Subcutaneous abdominal adipose tissue (tissue), 5 donors: ENCODE results near the gene NCAN.

Experiments used
- H3K27ac ChIP-seq: one replicate; pipeline ENCODE4 v1.7.0; 2013; ENCODE audit warnings: low read depth, mild to moderate bottlenecking, inconsistent platforms, low read length, moderate library complexity
- H3K27me3 ChIP-seq, 5 donors: one replicate each; pipeline ENCODE4 v1.7.0; 2013; ENCODE audit warnings: low read length in 5 of 5, inconsistent platforms in 1 of 5; ENCODE audit not compliant: control insufficient read depth in 5 of 5, insufficient read depth in 4 of 5
- H3K36me3 ChIP-seq, 5 donors: one replicate each; pipeline ENCODE4 v1.7.0; 2013; ENCODE audit warnings: low read length in 5 of 5; ENCODE audit not compliant: control insufficient read depth in 5 of 5, insufficient read depth in 5 of 5
- H3K4me1 ChIP-seq, 5 donors: one replicate each; pipeline ENCODE4 v1.7.0; 2013; ENCODE audit warnings: low read length in 5 of 5, mild to moderate bottlenecking in 3 of 5, moderate library complexity in 1 of 5; ENCODE audit not compliant: control insufficient read depth in 5 of 5, insufficient read depth in 5 of 5
- H3K4me3 ChIP-seq, 5 donors: one replicate each; pipeline ENCODE4 v1.7.0; 2013; ENCODE audit warnings: low read length in 5 of 5, low read depth in 1 of 5
- H3K9ac ChIP-seq, 5 donors: one replicate each; pipeline ENCODE4 v1.7.0; 2013; ENCODE audit warnings: low read length in 5 of 5, mild to moderate bottlenecking in 4 of 5, moderate library complexity in 3 of 5
- H3K9me3 ChIP-seq, 5 donors: one replicate each; pipeline ENCODE4 v1.7.0; 2013; ENCODE audit warnings: low read length in 5 of 5; ENCODE audit not compliant: control insufficient read depth in 5 of 5
- donor health status: healthy.
- donor health status: healthy.
- donor health status: healthy.
- donor health status: healthy.
- donor health status: healthy.

NCAN gene

DNA sequence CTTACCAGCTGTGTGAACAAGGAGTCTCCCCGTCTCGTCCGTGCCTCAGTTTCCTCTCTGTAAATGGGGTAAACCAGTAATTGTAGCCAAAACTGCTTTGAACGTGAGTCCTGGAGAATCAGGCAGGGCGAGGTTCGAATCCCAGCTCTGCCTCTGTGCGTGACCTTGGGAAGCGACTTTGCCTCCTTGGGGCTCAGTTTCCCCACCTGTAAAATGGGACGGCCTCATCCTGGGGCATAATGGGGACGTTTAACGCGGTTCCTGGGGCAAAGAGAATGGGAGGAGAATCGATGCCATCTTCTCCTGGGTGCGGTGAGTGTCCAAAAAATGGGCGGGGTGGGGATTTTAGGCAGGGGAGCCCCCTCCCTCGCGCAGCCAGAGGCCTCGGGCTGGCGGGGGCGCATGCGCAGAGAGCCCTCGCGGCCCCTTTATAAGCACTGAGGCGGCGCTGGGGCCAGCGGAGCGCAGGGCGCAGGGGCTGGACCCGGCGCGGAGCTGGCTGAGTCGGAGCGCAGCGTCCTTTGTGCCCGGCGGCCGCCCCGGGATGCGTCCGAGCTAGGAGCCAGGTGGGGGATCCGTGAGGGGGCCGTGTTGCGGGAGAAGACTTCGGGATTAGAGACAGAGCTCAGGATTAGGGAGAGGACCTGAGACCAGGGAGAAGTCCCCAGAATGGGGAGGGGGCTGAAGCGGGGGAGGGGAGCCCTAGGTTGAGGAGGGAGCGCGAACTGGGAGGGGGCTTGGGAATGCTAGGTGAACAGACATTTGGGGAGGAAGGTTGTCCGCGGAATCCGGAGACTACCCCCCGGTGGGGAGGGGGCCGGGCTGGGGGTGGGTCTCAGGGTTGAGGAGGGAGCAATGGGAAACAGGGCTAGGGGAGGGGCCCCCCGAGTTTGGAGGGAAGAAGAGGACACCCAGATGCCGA is at the start of gene NCAN:
NCAN (plus strand) TSS at position 460 of the 922 bp plus-strand sequence. CDS start 4,996 bp downstream, outside the sequence.
- H3K9ac ChIP-seq: no peak within 1 kb of the TSS
- peaks cover 0 to 2% (median 0%) of the 10 kb centered on the region in 5 donors for H3K9me3 ChIP-seq
- H3K36me3 ChIP-seq: no peaks in the 10 kb centered on the region
- H3K27ac ChIP-seq: no peak within 1 kb of the TSS
- no peaks in the 10 kb centered on the region for H3K4me1 ChIP-seq
- no peak within 1 kb of the TSS for H3K4me3 ChIP-seq
- peaks cover 20 to 62% (median 48%) of the 10 kb centered on the region in 5 donors for H3K27me3 ChIP-seq

DNA sequence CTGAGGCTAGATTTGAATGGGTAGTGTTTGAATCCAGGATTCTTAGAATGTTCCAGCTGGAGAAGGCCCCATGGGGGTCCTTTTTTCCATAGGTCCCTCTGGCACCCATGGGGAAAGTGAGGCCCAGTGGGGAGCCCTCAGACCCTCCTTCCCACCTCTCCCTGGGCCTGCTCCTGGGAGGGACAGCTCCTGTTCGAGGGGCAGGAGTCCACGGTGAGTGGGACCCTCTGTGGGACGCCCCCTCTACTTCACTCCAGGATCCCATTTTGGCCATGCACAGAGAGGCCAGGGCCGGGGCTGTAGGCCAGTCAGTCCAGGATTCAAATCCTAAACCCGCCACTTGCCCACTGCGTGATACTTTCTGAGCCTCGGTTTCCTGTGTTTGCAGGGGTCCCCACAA is 49.3 kb upstream of the NCAN start:
- no peak overlapping the region for H3K27ac ChIP-seq
- no peaks in the 10 kb centered on the region for H3K36me3 ChIP-seq
- no peak overlapping the region for H3K9ac ChIP-seq
- no peaks in the 10 kb centered on the region for H3K9me3 ChIP-seq
- no peaks in the 10 kb centered on the region for H3K4me1 ChIP-seq
- H3K27me3 ChIP-seq: no peaks in the 10 kb centered on the region
- no peak overlapping the region for H3K4me3 ChIP-seq

DNA sequence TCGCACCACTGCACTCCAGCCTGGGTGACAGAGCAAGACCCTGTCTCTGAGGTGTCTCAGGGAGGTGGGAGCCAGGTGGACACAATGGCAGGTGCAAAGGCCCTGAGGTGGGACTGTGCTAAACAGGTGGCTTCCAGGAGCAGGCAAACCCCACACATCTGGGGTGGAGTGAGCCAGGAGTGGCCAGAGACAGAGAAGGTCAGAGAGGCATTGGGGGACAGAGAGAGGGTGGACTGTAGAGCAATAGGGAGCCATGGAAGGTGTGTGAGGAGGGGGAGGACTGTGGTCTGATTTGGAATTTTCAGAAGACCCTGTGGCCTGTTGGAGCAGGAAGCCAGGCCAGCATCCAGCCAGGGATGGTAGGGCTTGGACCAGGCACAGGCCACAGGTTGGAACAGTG is 46.4 kb upstream of the NCAN start:
- Histone ChIP-seq H3K9me3 (no peaks in the 10 kb centered on the region), H3K4me1 (peaks cover 0 to 10% (median 8%) of the 10 kb centered on the region in 5 donors), H3K4me3 (no peak overlapping the region), H3K27ac (no peak overlapping the region), H3K27me3 (no peaks in the 10 kb centered on the region), H3K9ac (no peak overlapping the region), H3K36me3 (no peaks in the 10 kb centered on the region)

DNA sequence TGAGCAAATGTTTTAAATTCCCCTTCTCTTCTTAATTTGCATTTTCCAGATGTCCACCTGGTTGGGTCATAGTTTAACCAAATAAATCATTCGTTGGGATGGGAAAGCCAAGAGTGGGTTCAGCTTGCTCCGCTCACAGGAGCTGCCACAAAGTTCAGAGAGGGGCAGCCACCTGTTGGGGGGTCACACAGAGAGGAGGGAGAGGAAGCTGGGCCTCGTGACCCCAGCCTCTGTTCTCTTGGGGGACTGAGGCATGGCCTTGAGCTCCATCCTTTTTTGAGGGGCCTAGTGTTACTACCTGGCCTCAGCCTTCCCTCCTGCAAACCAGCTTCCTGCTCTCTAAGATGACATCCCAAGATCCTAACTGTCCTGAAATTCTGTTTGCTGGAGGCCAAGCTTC is 44.1 kb upstream of the NCAN start:
- Histone ChIP-seq H3K9ac (no peak overlapping the region), H3K4me3 (no peak overlapping the region), H3K4me1 (peaks cover 0 to 31% (median 30%) of the 10 kb centered on the region in 5 donors), H3K9me3 (no peaks in the 10 kb centered on the region), H3K27ac (no peak overlapping the region), H3K36me3 (no peaks in the 10 kb centered on the region), H3K27me3 (no peaks in the 10 kb centered on the region)

DNA sequence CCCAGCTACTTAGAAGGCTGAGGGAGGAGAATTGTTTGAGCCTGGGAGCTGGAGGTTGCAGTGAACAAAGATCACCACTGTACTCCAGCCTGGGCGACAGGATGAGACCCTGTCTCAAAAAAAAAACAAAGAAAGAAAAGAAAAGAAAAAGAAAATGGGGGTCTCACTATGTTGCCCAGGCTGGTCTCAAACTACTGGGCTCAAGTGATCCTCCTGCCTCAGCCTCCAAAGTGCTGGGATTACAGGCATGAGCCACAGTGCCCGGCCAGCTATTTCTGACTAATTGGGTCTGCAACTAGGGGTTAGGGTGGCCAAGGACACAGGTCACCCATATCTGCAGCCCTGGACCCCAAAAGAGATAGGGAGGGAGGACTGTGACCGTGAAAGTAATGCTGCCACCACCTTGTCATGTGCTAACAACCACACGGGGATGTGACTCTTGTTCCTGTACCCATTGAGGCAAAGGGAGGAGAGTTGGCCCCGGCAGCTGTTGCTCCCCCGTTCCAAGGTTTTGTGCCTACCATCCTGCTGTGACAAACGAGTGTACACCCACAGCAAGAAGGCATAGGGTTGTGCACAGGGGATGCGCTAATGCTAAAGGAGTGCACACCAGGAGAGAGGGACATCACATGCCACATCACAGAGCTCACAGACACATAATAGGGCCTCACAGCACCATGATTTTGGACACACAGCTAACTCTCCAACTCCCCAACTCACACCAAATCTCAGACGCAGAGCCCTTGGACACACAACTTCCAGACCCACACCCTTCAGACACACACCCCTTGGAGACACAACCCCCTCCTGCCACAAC is 42.3 kb upstream of the NCAN start:
- peak overlapping the region; percentile 11 to 53 (median 36) for H3K4me3 ChIP-seq
- no peak overlapping the region for H3K27ac ChIP-seq
- no peaks in the 10 kb centered on the region for H3K27me3 ChIP-seq
- H3K36me3 ChIP-seq: no peaks in the 10 kb centered on the region
- H3K9me3 ChIP-seq: no peaks in the 10 kb centered on the region
- peaks cover 0 to 36% (median 35%) of the 10 kb centered on the region in 5 donors for H3K4me1 ChIP-seq
- H3K9ac ChIP-seq: peak overlapping the region in 1 of 5 donors; percentile 25

DNA sequence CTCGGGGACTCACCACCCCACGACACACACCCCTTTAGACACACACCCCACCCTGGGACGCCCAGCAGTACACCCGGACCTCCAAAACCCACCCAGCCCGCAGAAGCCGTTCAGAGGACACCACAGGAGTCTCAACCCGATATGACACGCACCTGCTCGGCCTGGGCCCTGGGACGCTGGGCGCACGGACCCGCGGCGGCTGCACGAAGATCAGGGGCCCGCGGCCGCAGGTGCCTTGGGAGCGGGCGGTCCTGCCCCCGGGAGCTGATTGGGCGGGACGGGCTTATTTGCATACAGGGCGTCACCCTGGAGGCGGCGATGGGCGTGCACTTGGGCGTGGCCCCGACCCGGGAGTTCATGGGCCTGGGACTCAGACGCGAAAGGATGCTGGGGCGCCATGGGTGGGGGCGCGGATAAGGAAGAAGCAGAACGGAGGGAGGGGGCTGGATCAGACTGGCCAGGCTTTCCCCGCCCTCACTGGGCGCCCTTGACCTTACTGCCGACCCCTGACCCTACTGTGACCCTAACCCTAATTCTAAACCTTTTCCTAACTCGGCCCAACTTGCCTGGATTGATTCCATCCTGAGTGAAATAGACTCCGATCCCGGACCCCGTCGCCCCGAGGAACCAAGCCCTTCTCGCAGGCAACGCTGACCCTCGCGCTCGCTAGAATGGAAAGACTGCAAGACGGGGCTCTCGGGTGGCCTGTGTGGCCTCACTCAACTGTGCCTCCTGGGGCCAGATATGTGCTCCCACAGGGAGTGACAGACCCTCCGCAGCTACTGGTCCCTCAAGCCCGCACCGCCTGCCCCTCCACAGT is 41.5 kb upstream of the NCAN start, which contains the start of gene MEF2B:
MEF2B (minus strand) TSS at position 211 of the 820 bp plus-strand sequence. CDS start 19,528 bp downstream, outside the sequence.
- Histone ChIP-seq H3K27me3 (no peaks in the 10 kb centered on the region), H3K27ac (no peak within 1 kb of the TSS), H3K9me3 (no peaks in the 10 kb centered on the region), H3K9ac (peak within 1 kb of the TSS in 1 of 5 donors; percentile 56), H3K4me3 (peak within 1 kb of the TSS; percentile 11 to 53 (median 36)), H3K4me1 (peaks cover 0 to 42% (median 35%) of the 10 kb centered on the region in 5 donors), H3K36me3 (no peaks in the 10 kb centered on the region)

DNA sequence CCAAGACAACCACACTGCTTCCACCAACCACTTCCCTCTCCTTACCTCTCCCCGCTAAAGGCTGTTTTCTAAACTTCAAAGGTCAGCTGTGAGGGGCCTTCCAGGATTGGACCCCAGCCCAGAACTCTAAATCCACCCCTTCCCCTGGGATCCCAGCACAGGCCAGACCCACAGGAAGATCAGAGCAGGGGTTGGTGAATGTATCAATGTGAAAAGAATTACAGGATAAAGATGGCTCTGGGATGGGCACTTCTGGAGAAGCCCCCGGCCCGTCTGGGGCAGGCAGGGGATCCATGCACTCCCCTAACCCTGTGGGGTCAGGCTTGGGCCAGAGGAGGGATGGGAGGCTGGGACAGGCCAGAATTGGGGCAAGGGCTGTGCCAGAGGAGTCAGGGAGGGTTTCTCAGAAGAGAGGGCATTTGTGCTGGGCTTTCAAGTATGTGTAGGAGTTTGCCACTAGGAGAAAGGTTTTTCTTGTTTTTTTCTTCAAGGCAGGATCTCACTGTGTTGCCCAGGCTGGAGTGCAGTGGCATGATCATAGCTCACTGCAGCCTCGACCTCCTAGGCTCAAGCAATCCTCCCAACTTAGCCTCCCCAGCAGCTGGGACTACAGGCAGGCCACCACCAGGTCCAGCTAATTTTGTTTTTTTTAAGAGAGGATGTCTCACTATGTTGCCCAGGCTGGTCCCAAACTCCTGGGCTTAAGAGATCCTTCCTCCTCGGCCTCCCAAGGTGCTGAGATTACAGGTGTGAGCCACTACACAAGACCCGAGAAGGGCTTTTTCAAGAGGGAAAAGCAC is 40.7 kb upstream of the NCAN start:
- Histone ChIP-seq H3K9ac (peak overlapping the region in 1 of 5 donors; percentile 56), H3K4me1 (peaks cover 0 to 42% (median 35%) of the 10 kb centered on the region in 5 donors), H3K4me3 (no peak overlapping the region), H3K27ac (no peak overlapping the region), H3K27me3 (no peaks in the 10 kb centered on the region), H3K36me3 (peaks cover 0 to 2% (median 0%) of the 10 kb centered on the region in 5 donors), H3K9me3 (no peaks in the 10 kb centered on the region)

DNA sequence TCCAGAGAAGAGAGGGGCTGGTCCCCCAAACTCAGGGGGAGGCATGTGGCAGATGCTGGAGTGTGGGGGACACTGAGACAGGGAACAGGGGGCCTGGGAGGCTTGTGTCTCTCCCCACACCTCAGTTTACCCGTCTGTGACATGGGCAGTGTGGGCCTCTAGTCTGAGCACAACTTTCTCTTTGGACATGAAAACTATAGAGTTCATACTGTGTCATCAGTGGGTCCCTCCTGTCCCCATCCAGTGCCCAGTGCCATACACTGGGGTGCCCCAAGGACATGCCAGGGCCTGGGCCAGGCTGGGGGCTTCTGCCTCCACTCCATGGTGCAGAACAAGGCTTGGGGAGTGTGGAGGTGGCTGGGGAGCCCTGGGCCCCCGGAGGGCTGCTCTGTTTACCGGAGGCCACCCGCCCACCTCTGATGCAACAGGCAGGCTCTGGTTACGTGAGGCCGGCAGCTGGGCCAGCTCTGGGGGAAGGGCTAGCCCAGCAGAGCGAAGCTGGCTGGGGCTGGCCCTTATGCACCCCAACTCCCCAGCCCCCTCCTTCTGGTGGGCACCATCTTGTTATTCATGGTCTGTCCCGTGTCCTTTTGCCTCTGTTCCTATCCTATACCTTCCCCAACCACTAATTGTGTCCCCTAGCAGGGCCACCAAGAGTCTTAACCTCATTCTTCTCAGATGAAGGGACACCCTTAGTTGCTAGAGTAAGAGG is 39.8 kb upstream of the NCAN start:
- H3K4me1 ChIP-seq: peaks cover 0 to 42% (median 35%) of the 10 kb centered on the region in 5 donors
- H3K4me3 ChIP-seq: no peak overlapping the region
- no peaks in the 10 kb centered on the region for H3K27me3 ChIP-seq
- peak overlapping the region in 1 of 5 donors; percentile 0 for H3K9ac ChIP-seq
- H3K27ac ChIP-seq: no peak overlapping the region
- no peaks in the 10 kb centered on the region for H3K9me3 ChIP-seq
- peaks cover 0 to 11% (median 7%) of the 10 kb centered on the region in 5 donors for H3K36me3 ChIP-seq
